GM18867 (cell line): ENCODE measurements around the gene ZNF536.

Source experiments
- ATAC-seq: cut with Tn5 transposase; IDR thresholded peaks from one replicate; pipeline ENCODE4 v1.9.1; 2021; ENCODE audit warnings: mild to moderate bottlenecking, moderate library complexity; ENCODE audit not compliant: unreplicated experiment

The ZNF536 gene

GRCh38 chr19:30593975-30594745, 222.0 kb downstream of the ZNF536 start:
- ATAC-seq, result no peak

GRCh38 chr19:30596268-30596667, 224.1 kb downstream of the ZNF536 start:
- no peak for ATAC-seq

GRCh38 chr19:30596813-30597399, 224.7 kb downstream of the ZNF536 start:
- ATAC-seq, result no peak

- ATAC-seq, result no peak
Observed at GRCh38 chr19:30598688-30599087, 226.5 kb downstream of the ZNF536 start.

GRCh38 chr19:30602661-30603350, 230.6 kb downstream of the ZNF536 start:
- ATAC-seq, result no peak

- no peak for ATAC-seq
Observed at GRCh38 chr19:30604657-30605056, 232.5 kb downstream of the ZNF536 start.

- no peak for ATAC-seq
Observed at GRCh38 chr19:30605333-30605732, 233.1 kb downstream of the ZNF536 start.

GRCh38 chr19:30606114-30607050, 234.2 kb downstream of the ZNF536 start:
- ATAC-seq, result no peak
